Measurements from ENCODE around the gene HIRIP3. TPM values are rescaled to one million over a fixed set of nuclear protein-coding genes. Genes with fewer than 3 reads are reported as not detected.

Gene HIRIP3
- total and polyA plus RNA-seq, 2 of the 13 experiments (the other 11 are each of a cell fraction or from before 2014, with no cell fraction given) = 12.6 to 17.2 TPM

DNA sequence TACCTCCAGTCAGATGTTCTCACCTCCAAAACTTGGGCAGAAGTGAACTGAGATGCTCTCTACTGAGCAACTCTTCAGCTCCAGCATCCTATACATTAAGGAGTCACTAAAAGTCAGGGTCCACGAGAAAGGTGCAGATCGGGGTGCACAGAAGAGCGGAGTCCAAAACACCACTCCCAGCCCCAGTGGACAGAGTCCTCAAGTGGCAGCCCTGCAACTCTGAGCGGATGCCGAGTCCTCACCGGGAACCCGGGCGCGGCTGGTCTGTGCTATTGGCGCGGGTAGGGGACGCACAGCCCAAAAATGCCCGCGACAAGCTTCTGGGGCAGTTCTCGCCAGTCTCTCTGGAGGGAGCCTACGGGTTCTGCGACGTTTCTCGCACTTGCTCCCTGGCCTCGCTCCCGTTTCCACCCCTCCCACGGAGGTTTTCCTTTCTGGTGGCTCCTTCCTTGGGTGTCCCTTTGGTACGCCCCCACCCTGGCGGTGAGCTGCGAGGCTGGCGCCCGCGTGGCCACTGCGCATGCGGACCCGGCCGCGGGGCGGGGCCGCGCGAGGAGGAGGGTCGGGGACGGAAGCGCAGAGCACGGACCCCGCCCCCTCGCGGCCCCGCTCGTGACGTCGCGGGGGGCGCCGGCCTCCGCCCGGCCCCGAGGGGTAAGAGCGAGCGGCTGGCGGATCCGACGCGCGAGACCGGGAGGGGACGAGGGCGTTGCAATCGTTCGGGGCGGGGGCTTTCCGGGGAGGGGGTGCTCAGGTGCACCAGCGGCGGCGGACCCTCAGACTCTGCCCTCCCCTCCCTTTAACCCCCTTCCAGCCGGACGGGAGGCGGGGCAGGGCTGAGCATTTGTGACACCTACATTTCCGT, 33.7 kb downstream of the HIRIP3 start, which contains the start of gene TMEM219 (continued):
- TF ChIP-seq, protein P1, sequence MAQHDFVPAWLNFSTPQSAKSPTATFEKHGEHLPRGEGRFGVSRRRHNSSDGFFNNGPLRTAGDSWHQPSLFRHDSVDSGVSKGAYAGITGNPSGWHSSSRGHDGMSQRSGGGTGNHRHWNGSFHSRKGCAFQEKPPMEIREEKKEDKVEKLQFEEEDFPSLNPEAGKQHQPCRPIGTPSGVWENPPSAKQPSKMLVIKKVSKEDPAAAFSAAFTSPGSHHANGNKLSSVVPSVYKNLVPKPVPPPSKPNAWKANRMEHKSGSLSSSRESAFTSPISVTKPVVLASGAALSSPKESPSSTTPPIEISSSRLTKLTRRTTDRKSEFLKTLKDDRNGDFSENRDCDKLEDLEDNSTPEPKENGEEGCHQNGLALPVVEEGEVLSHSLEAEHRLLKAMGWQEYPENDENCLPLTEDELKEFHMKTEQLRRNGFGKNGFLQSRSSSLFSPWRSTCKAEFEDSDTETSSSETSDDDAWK (CRISPR knock-in tag; IDR thresholded peaks at IDR 0.05) = no peak
- no peak for TF ChIP-seq ZNF101 (CRISPR knock-in tag; IDR thresholded peaks at IDR 0.05; ENCODE audit: borderline replicate concordance, low read depth)
- no peak for TF ChIP-seq ATM (IDR thresholded peaks at IDR 0.05; ENCODE audit: borderline replicate concordance)
- TF ChIP-seq HDAC1 (CRISPR knock-in tag; IDR thresholded peaks at IDR 0.05) = peak; percentile 89
- TF ChIP-seq ZFP82 (CRISPR knock-in tag; IDR thresholded peaks at IDR 0.05; ENCODE audit: borderline replicate concordance) = 0 out of 2 replicates have a peak, but pooled peaks have one; percentile 64
- TF ChIP-seq MAZ (IDR thresholded peaks at IDR 0.05; ENCODE audit: borderline replicate concordance, low read depth, low read length) = peak; percentile 86
- TF ChIP-seq MAZ (CRISPR knock-in tag; IDR thresholded peaks at IDR 0.05; ENCODE audit: low read depth) = peak; percentile 98
- TF ChIP-seq, protein P2, sequence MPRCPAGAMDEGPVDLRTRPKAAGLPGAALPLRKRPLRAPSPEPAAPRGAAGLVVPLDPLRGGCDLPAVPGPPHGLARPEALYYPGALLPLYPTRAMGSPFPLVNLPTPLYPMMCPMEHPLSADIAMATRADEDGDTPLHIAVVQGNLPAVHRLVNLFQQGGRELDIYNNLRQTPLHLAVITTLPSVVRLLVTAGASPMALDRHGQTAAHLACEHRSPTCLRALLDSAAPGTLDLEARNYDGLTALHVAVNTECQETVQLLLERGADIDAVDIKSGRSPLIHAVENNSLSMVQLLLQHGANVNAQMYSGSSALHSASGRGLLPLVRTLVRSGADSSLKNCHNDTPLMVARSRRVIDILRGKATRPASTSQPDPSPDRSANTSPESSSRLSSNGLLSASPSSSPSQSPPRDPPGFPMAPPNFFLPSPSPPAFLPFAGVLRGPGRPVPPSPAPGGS (CRISPR knock-in tag; IDR thresholded peaks at IDR 0.05) = no peak; the same call in 1 of the 2 replicates
- TF ChIP-seq, protein P3, sequence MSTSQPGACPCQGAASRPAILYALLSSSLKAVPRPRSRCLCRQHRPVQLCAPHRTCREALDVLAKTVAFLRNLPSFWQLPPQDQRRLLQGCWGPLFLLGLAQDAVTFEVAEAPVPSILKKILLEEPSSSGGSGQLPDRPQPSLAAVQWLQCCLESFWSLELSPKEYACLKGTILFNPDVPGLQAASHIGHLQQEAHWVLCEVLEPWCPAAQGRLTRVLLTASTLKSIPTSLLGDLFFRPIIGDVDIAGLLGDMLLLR (CRISPR knock-in tag; IDR thresholded peaks at IDR 0.05) = peak; percentile 66; the same call in 1 of the 2 replicates
- no peak for TF ChIP-seq ZNF317 (CRISPR knock-in tag; IDR thresholded peaks at IDR 0.05)
- no peak for TF ChIP-seq ZMYM3 (CRISPR knock-in tag; IDR thresholded peaks at IDR 0.05)
- TF ChIP-seq, protein P4, sequence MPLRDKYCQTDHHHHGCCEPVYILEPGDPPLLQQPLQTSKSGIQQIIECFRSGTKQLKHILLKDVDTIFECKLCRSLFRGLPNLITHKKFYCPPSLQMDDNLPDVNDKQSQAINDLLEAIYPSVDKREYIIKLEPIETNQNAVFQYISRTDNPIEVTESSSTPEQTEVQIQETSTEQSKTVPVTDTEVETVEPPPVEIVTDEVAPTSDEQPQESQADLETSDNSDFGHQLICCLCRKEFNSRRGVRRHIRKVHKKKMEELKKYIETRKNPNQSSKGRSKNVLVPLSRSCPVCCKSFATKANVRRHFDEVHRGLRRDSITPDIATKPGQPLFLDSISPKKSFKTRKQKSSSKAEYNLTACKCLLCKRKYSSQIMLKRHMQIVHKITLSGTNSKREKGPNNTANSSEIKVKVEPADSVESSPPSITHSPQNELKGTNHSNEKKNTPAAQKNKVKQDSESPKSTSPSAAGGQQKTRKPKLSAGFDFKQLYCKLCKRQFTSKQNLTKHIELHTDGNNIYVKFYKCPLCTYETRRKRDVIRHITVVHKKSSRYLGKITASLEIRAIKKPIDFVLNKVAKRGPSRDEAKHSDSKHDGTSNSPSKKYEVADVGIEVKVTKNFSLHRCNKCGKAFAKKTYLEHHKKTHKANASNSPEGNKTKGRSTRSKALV (CRISPR knock-in tag; IDR thresholded peaks at IDR 0.05) = peak; percentile 53; the same call in 1 of the 2 replicates
- TF ChIP-seq NFATC3 (CRISPR knock-in tag; IDR thresholded peaks at IDR 0.05) = no peak
- TF ChIP-seq NFE2 (CRISPR knock-in tag; IDR thresholded peaks at IDR 0.05) = no peak
- TF ChIP-seq SP4 (CRISPR knock-in tag; IDR thresholded peaks at IDR 0.05) = peak; percentile 96
- no peak for TF ChIP-seq ZNF446 (CRISPR knock-in tag; IDR thresholded peaks at IDR 0.05)
- TF ChIP-seq PPARG (CRISPR knock-in tag; conservative IDR thresholded peaks at IDR 0.05) = no peak
- TF ChIP-seq ZNF569 (CRISPR knock-in tag; IDR thresholded peaks at IDR 0.05; ENCODE audit: borderline replicate concordance) = 0 out of 2 replicates have a peak, but pooled peaks have one; percentile 51
- no peak for TF ChIP-seq KDM1A (CRISPR knock-in tag; IDR thresholded peaks at IDR 0.05)
- TF ChIP-seq, protein P5, sequence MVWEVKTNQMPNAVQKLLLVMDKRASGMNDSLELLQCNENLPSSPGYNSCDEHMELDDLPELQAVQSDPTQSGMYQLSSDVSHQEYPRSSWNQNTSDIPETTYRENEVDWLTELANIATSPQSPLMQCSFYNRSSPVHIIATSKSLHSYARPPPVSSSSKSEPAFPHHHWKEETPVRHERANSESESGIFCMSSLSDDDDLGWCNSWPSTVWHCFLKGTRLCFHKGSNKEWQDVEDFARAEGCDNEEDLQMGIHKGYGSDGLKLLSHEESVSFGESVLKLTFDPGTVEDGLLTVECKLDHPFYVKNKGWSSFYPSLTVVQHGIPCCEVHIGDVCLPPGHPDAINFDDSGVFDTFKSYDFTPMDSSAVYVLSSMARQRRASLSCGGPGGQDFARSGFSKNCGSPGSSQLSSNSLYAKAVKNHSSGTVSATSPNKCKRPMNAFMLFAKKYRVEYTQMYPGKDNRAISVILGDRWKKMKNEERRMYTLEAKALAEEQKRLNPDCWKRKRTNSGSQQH (CRISPR knock-in tag; IDR thresholded peaks at IDR 0.05; ENCODE audit: low read depth) = no peak; the same call in none of the 2 replicates
- no peak for TF ChIP-seq NCOA5 (CRISPR knock-in tag; IDR thresholded peaks at IDR 0.05)
- peak; percentile 70 for TF ChIP-seq SP5 (CRISPR knock-in tag; IDR thresholded peaks at IDR 0.05; ENCODE audit: borderline replicate concordance, low read depth)
- no peak; the same call in 1 of the 2 replicates for TF ChIP-seq ZBTB20 (CRISPR knock-in tag; IDR thresholded peaks at IDR 0.05; ENCODE audit: borderline replicate concordance, low read depth)
- no peak for TF ChIP-seq ZNF841 (CRISPR knock-in tag; IDR thresholded peaks at IDR 0.05; ENCODE audit: borderline replicate concordance)

All from HepG2 (cell line).